Measurements from ENCODE around the gene UPK1A.

DNA sequence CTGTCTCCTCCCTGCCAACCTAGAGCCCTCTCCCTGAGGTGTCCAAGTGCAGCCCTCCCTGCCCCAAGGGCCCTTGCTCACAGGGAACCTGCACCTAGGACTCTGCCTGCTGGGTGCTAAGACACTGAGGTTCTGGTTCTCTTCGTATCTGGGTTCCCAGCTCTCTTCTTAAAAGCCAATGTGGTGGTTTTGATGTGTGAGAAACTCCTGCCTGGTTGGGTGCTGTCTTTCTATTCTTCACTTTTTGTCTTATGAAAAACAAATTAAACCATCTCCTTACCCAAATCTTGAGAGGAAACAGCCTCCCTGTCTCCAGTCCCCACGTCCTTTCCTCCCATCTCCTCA is 47.2 kb downstream of the UPK1A start:
- TF ChIP-seq, protein P1, sequence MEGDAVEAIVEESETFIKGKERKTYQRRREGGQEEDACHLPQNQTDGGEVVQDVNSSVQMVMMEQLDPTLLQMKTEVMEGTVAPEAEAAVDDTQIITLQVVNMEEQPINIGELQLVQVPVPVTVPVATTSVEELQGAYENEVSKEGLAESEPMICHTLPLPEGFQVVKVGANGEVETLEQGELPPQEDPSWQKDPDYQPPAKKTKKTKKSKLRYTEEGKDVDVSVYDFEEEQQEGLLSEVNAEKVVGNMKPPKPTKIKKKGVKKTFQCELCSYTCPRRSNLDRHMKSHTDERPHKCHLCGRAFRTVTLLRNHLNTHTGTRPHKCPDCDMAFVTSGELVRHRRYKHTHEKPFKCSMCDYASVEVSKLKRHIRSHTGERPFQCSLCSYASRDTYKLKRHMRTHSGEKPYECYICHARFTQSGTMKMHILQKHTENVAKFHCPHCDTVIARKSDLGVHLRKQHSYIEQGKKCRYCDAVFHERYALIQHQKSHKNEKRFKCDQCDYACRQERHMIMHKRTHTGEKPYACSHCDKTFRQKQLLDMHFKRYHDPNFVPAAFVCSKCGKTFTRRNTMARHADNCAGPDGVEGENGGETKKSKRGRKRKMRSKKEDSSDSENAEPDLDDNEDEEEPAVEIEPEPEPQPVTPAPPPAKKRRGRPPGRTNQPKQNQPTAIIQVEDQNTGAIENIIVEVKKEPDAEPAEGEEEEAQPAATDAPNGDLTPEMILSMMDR (conservative IDR thresholded peaks at IDR 0.05; ENCODE audit: low read length): no peak
- TF ChIP-seq EZH2phosphoT487 (IDR thresholded peaks at IDR 0.05; ENCODE audit: borderline replicate concordance, low read depth, low read length): no peak
